ENCODE results near the gene TSC2.
"Not testable (repeated sequence)": the region's sequence is repeated elsewhere in the genome, so short reads cannot be mapped to it uniquely, and the experiment has no call there.

The TSC2 gene

DNA sequence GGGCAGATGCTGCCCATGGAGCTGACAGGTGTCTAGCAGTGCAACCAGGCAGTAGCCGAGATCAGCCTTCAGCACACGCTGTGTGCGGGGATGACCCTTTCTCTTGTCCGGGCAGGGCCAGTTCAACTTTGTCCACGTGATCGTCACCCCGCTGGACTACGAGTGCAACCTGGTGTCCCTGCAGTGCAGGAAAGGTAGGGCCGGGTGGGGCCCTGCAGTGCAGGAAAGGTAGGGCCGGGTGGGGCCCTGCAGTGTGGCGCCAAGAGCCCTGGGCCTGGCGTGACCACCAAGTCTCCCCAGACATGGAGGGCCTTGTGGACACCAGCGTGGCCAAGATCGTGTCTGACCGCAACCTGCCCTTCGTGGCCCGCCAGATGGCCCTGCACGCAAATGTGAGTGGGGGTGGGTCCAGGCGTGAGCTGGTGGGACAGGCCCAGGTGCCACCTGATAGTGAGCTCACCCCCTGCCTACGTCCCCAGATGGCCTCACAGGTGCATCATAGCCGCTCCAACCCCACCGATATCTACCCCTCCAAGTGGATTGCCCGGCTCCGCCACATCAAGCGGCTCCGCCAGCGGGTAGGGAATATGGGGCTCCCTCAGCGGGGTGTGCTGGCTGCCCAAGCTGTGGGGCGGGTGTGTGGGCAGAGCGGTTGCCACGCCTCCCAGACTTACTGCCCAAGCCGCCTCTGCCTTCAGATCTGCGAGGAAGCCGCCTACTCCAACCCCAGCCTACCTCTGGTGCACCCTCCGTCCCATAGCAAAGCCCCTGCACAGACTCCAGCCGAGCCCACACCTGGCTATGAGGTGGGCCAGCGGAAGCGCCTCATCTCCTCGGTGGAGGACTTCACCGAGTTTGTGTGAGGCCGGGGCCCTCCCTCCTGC lies 40.2 kb downstream of the TSC2 start:
- no peak for DNase-seq

DNA sequence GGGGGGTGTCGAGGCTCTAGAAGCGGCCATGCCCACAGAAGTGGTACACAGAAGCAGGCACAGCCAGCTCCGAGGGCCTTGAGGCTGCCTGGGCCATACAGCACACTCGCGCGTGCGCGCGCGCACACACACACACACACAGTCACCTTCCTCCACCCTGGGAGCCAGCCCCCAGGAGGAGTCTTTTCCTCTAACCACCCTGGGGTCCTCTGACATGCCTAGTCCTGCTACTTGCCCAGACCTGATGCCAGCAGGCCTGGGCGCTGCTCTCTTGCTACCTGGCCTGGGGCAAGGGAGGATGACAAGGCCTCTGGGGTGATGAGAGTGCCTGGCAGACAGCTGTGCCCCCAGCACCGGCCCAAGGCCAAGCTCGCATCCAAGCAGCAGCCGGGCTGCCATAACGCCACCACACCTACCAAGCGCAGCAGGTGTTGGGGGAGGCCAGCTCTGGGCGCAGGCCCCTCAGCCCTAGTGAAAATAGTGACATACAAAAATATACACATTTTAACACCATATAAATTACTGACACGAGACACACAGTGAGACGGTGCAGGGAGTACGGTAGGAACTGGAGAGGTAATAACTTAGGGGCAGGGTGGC lies 41.1 kb downstream of the TSC2 start:
- no peak for DNase-seq

DNA sequence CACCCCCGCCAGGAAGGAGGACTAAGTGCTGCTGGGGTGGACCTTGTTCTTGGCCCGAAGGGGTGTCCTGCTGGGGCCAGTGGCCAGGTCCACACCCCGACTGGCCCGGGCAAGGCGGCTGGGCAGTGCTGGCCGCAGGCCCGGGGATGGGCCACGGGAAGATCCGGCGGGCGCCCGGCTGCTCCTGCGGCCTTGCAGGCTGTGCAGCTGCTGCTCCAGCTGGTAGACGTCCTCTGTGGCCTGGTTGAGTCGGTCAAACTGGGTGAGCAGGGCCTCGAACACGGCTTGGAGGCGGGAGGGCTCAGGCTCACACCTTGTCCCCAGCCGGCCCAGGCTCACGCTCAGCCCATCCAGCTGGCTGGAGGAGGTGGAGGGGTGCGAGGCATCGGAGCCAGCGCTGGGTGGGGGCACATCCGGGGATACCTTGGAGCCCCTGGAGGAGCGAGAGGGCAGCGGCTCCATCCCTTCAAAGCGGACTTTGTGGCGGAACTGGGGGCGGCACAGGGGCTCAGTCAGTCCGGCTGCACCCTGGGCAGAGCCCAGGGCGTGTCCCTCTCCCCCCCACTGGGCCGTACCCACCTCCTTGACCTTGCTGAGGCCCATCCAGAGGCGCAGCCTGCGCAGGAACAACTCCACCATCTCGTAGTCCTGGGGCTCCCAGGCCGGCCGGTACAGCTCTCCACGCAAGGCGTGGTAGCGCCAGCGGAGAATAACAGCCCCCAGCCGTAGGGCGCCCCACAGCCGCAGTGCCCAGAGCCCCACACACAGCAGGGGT lies 42.1 kb downstream of the TSC2 start:
- no peak for DNase-seq

DNA sequence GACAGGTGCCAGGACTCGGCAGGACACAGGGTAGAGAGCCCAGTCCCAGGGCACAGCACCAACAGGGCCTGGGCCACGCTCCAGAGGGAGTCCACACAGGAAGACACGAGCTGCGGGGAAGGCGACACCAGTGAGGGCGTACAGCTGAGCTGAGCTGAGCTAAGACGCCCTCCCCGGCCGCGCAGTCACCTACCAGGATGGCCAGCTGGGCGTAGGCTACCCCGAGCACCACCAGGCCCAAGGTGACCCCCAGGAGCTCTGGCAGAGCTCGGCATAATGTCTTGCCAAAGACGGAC lies 42.6 kb downstream of the TSC2 start:
- DNase-seq = no peak

DNA sequence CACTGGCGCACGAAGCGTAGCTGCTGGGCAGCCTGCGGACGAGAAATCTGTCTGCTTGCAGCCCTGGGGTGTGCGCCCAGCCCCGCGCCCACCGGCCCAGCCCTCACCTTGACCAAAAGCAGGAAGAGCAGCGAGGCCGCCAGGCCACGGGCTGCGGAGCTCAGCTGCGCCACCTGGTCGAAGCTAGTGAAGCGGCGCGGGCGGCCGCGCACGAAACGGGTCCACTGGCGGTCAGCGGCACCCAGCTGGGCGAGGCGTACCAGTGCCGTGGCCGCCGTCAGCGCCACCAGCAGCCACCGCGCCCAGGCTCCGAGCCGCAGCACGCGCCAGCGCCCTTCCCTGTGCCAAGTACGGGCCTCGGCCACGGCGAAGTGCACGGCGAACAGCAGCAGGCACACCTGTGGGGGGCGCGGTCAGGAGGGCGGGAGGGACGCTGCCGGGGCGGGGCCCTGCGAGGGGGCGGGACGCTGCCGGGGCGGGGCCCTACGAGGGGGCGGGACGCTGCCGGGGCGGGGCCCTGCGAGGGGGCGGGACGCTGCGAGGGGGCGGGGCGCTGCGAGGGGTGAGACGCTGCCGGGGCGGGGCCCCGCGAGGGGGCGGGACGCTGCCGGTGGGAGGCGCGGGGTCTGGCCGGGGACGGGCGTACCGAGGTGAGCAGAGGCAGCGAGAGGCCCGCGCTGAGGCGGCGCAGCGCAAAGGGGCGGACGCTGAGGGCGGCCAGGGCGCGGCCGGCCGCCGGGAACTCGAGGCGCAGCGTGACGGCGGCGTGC lies 43.2 kb downstream of the TSC2 start:
- DNase-seq = peak; percentile 42

DNA sequence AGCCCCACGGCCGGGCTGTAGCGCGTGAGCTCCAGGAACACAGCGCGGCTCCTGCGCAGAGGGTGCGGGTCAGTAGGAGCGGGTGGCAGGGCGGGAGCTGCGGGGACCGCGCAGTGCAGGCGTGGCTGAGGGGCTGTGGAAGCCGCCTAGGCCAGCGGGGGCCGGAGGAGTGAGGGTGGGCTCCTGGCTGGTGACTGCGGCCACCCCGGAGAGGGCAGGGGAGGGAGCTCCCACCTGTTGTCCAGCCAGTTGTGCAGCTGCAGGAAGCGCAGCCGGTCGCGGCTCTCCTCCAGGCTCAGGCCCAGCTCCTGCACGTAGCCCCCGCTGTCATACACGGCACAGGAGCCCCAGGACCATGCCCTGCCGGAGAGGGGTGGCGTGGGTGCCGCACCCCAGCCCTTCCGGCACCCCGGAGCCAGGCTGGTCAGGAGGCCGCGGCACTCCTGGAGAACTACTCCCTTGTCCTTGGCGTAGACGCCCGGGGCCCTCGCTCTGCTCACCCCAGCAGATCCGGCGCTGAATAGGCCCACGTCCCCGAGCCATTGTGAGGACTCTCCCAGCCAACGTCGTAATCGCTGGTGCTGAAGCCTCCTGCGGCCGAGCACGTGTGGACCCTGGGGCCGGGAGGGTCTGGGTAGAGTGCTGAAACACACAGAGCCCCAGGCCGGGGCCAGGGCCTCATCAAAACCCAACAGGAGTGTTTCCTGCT lies 43.9 kb downstream of the TSC2 start:
- DNase-seq = no peak

DNA sequence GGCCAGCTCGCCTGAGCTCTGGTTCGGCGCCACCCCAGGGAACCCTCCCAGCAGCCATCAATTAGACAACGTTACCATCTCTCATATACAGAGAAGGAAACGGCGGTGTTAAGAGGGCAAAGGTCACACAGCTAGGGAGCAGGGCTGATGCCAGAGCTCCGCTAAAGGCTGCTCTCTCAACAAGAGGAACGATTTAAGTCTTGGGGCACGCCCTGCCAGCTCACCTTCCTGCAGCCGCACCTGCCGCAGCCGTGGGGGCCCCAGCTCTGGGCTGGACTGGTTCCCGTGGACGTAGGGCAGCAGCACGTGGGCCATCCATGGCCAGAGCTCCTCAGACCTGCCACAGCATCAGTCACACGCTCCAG lies 44.5 kb downstream of the TSC2 start:
- no peak for DNase-seq

DNA sequence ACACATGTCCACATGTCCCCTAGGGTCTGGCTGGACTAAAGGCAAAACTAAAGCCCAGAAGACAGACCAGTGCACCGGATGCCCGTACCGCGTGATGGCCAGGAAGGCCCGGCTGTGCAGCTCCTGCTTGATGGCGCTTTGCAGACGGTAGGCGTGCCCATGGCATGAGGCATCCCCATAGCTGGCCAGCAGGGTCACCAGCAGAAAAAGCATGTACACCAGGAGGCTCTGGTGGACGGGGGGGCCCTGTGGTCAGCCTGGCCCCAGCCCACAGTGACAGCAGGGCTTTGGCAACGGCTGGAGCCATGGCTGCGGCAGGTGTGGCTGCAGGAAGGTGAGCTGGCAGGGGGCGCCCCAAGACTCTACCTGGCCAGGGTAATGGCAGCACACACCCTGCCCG lies 45.1 kb downstream of the TSC2 start:
- DNase-seq = no peak

DNA sequence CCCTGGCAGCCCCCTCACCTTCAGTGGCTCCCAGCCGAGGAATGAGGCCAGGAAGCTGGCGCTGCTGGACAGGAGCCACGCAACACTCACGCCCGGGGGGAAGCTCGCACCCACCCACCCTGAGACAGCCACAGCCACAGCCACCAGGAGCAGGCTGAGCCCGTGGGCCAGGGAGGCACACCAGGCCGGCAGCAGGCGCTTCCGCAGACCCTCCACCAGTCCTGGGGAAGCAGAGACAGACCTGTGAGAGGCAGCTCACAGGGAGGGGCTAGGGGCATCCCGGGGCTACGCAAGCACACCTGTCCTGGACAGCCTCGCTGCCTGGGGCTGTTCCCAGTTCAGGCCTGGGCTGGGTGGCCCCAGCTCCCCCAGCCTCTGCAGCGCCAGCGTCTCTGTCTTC lies 46.0 kb downstream of the TSC2 start:
- no peak for DNase-seq

DNA sequence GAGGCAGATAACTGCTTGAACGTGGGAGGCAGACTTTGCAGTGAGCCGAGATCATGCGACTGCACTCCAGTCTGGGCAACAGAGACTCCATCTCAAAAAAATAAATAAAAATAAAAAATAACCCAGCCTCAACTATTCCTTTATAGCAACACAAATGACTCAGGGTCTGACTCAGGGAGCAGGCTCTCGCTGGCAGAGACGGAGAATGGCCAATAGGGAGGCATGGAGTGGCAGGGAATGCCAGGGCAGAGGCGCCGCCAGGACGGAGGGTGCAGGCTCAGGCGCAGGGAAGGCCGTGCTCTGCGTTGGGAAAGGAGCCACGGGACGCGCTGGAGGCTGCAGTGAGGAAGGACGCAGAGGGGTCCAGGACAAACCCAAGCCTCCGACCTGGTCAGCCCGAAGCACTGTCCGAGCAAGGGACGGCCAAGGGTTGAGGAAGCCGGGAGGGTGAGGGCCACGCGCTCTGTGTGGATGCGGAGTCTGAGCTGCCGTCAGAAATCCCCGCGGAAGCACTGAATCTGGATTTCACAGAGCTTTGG lies 47.6 kb downstream of the TSC2 start:
- DNase-seq = no peak

DNA sequence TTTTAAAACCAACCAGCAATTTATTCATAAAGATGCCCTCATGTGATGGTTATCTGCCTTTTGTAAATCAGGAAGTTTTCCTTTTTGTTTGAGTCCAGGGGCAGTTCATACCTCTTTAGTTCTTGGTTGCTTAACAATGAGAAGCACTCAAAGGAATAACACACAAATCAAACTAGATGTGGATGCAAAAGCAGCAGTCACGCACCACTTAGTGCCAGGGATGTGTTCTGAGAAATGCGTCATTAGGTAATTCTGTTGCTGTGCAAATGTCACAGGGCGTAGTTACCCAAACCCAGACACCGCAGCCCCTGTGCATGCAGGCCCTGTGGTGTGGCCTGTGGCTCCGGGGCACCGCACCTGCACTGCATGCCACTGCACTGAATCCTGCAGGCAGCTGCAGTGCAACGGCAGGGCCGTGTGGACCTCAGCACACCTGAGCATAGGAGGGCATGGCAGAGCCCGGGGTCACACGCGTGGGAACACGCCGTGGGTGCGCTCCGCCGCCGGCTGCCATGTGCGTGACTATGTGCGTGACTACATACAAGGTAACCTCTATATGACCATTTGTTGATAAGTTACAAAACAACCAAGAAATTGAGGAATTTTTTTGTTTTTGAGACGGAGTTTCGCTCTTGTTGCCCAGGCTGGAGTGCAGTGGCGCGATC lies 48.3 kb downstream of the TSC2 start:
- no peak for DNase-seq

DNA sequence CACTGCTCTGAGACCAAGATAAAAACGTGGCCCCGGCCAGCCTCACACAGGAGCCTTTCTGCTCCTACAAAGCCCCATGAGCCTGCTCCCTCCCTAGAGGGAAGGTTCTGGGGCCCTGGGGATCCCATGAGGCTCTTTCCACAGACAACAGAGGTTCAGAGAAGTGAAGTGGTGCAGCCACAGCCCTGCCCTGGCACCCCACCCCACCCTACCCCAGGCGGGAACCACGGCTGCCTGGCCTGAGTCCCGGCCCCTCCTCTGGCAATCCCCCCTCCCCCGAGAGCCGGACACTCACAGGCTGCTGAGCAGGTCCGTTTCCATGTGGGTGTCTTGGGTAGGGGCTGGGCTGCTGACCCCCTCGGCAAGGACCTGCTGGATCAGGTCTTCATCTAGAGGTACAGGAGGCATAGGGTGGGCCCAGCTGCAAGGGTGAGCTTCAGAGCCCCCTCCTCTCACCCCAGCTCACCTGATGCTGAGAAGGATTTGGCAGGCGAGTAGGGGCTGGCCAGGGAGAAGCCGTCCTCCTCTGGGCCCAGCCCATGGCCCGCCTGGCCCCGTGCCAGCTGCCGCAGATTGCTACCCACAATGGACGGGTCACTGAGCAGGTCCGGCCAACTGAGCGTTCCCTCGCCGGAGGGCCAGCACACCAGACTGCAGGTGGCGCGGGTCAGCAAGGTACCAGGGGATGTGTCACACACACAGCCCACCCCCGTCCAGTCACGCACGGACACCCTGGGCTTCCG lies 49.2 kb downstream of the TSC2 start:
- no peak for DNase-seq

DNA sequence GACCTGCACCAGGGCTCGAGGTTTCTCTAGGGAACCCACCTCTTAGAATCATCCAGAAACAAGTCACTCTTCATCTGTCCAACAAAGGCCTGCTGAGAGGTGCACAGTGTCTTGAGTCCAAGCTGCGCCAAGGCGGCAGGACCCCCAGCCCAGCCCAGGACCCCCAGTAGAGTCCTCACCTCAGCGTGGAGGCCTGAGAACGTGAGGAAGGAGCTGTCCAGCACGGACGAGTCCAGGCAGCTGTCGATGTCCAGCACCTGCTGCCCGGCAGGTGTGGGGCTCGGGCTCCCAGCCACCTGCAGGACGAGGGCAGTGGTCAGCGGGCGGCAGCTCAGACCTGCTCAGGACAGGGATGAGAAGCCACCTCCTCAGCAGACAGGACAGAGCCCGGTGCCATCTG lies 49.9 kb downstream of the TSC2 start:
- DNase-seq = not testable (repeated sequence)

DNA sequence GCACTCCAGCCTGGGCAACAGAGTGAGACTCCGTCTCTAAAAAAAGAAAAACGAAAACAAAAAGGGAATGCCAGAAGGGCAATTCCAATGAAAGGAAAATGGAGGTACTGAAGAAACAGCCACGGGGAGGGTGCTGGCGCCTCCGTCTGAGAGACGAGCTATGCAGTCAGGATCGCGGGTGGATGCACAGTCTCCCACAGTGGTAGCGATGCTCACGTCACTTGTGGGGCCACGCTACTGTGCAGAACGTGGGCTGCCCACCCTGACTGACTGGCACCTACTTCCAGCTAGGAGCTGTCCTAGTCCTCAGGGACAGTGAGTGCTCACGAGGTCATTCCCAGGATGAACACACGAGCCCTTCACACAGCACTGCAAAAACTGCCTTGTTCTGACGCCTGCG lies 53.8 kb downstream of the TSC2 start:
- not testable (repeated sequence) for DNase-seq

DNA sequence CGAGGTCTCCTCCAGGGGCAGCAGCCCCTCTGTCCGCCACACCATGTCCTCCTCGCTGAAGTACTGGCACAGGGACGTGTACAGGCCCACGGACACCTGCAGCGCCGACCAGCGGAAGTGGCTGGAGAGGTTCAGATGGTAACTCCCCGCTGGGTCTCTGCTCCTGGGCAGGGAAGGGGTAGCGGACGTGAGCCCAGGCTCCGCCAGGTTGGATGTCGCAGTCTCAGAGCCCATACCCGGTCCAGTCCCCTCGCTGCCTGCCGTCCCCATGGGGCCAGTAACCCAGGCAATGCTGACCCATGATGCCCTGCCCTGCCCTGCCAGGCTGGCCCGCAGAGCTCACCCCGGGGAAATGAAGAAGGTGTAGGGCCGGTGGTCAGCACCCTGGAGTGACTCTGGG lies 54.7 kb downstream of the TSC2 start:
- no peak for DNase-seq

DNA sequence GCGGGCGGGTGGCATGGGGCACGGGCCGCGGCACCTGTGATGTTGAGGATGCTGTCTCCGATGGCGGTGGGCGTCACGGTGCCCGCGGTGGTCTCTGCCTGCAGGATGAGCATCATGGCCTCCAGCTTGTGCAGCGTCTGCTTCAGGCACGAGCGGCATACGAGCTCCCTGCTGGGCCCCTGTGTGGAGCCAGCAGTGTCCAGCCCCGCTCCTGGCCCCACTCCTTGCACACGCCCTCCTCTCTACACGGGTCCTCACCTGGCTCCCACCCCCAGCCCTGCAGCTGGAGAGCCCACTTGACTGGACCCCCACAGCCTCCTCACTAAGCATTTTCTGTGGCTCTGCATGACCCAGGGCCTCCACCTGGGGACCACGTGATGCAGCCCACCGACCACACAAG lies 56.7 kb downstream of the TSC2 start:
- not testable (repeated sequence) for DNase-seq

DNA sequence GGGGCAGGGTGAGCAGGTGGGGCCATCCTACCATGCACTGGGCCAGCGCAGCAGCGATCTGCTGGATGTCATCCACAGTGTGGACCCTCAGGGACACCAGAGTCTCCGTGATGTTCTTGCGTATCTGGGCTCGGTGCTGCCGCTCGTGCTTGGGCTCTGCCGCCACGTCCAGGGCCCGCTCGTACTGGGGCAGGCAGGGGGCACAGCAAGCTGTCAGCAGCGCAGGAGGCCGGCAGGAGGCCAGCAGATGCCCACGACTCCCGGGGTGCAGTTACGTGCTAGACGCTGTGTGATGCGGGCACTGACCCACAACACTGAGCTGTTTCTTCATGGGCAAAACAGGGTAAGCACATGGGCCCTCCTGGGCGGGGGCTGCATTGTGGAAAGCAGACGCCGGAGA lies 57.5 kb downstream of the TSC2 start:
- not testable (repeated sequence) for DNase-seq

DNA sequence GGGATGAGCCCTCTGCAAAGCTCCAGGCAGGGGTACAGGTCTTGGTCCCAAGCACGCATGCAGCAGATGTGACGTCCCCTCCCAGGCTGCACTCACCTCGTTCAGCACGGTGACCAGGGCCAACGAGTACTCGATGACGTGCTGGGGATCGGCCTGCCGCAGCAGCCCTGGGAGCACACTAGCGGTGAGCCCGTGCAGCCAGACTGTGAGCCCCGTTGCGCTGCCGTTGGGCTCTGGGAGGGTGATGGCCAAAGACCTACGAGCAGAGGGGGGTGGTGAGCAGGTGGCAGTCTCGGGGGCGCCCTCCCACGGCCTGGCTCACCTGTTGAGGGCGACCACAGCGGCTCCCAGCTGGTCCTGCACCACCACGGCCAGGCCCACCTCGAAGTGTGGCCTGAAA lies 58.0 kb downstream of the TSC2 start:
- not testable (repeated sequence) for DNase-seq

DNA sequence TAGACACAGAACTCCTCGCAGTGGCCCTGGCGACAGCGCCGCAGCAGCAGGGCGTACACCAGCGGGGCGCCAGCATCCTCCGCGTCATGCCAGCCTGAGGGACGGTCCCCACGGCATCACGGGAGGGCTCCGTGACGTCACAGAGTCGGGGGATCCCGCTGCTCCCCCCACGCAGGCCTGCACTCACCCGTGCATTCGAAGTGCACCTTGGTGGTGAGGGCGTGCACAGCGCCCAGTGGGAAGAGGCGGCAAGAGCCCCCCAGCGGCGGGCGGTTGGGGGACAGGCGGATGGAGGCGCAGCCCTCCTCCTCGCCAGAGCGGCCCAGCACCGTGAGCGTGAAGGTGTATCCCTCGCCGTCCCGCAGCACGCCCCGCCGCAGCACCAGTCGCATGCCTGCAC lies 58.4 kb downstream of the TSC2 start:
- DNase-seq = not testable (repeated sequence)

DNA sequence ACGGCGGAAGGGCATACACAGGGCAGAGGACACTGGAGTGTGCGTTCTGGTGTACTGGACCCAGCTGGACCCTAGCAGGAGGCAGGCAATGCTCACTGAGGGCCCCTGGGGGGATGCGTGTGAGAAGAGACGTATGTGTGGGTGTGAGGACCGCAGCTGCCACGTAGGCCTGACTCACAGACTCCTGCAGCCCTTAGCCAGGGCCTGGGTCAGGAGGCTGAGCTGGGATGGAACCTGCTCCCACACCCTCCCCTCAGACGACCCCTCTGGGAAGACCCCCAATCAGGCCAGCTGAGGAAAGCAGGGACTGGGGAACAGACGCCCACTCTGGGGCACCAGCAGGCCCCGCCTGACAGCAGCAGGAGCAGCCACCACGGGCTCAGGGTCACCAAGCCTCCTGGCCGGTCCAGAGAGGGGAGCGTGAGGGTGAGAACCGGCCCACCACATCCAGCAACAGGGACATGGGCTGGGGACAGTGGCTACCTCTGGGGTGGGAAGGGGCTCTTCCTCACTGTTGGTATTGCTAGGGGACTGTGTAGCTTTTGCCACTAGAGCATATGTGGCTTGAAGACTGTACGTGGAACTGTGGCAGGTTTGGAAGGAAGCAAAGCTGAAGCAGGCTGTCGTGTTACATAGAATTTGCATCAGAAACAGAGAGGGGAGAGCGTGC lies 59.5 kb downstream of the TSC2 start:
- DNase-seq = not testable (repeated sequence)

DNA sequence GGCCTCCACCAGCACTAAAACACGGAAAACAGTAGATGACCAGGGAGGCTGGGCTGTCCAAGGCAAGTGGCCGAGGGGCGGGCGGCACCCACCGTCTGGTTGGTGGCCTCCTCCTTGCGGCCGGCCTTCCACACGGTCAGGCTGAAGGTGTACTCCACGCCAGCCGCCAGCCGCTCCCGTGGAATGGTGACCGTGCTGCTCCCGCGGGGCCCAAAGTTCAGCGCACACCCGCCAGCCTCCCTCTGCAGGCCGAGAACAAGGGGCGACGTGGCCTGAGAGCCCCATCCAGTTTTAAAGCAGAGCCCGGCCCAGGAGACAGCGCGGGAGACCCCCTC lies 60.0 kb downstream of the TSC2 start:
- DNase-seq = not testable (repeated sequence)
